SK-N-SH treated with all-trans-retinoic acid at 6 μM for 48 hours (cell line): Measurements from ENCODE around the gene FNBP1L.

Experiments
- ATAC-seq: fragments of 200-7000 bp; cut with Tn5 transposase; 3 replicates; pipeline ENCODE4 v1.9.1; 2020; ENCODE audit warnings: mild to moderate bottlenecking, moderate library complexity
- ARNTL ChIP-seq: fragments of 450-650 bp; formaldehyde crosslinking; IDR thresholded peaks from 2 replicates; pipeline ENCODE4 v1.5.0; 2020; ENCODE audit warnings: low read depth, mild to moderate bottlenecking, moderate library complexity, borderline replicate concordance
- BACH2 ChIP-seq: fragments of 250-450 bp; sonication (Bioruptor Pico); IDR thresholded peaks from 2 replicates; pipeline ENCODE4 v1.9.0; 2021; ENCODE audit warnings: mild to moderate bottlenecking, borderline replicate concordance
- CSDC2 ChIP-seq: fragments of 250-450 bp; sonication (Bioruptor Pico); IDR thresholded peaks from 2 replicates; pipeline ENCODE4 v1.5.0; 2020; ENCODE audit warnings: mild to moderate bottlenecking, moderate library complexity
- ESRRG ChIP-seq: fragments of 250-450 bp; sonication (Bioruptor Pico); IDR thresholded peaks from 2 replicates; pipeline ENCODE4 v1.6.1; 2021; ENCODE audit warnings: mild to moderate bottlenecking
- GLIS3 ChIP-seq: fragments of 250-450 bp; sonication (Bioruptor Pico); IDR thresholded peaks from 2 replicates; pipeline ENCODE4 v1.5.0; 2020; ENCODE audit warnings: mild to moderate bottlenecking, moderate library complexity
- ISL1 ChIP-seq: fragments of 250-450 bp; sonication (Bioruptor Pico); IDR thresholded peaks from 2 replicates; pipeline ENCODE4 v2.1.2; 2022; ENCODE audit warnings: mild to moderate bottlenecking, moderate library complexity
- OSR1 ChIP-seq: fragments of 250-450 bp; sonication (Bioruptor Pico); IDR thresholded peaks from 2 replicates; pipeline ENCODE4 v1.8.0; 2022; ENCODE audit warnings: moderate library complexity, mild to moderate bottlenecking, inconsistent platforms
- POU6F1 ChIP-seq: fragments of 250-450 bp; sonication (Bioruptor Pico); IDR thresholded peaks from 2 replicates; pipeline ENCODE4 v1.8.0; 2021; ENCODE audit warnings: low read depth, mild to moderate bottlenecking, moderate library complexity, borderline replicate concordance
- PPARA ChIP-seq: fragments of 250-450 bp; sonication (Bioruptor Pico); IDR thresholded peaks from 2 replicates; pipeline ENCODE4 v1.5.0; 2020; ENCODE audit warnings: mild to moderate bottlenecking, borderline replicate concordance
- RARB ChIP-seq: fragments of 250-450 bp; sonication (Bioruptor Pico); IDR thresholded peaks from 2 replicates; pipeline ENCODE4 v1.8.0; 2021; ENCODE audit warnings: mild to moderate bottlenecking, moderate library complexity
- SNAI2 ChIP-seq: fragments of 250-450 bp; sonication (Bioruptor Pico); IDR thresholded peaks from 2 replicates; pipeline ENCODE4 v1.5.0; 2020; ENCODE audit warnings: mild to moderate bottlenecking, moderate library complexity
- TCF4 ChIP-seq: fragments of 250-450 bp; sonication (Bioruptor Pico); IDR thresholded peaks from 2 replicates; pipeline ENCODE4 v1.8.0; 2021; ENCODE audit warnings: mild to moderate bottlenecking, moderate library complexity, borderline replicate concordance
- TOX ChIP-seq: fragments of 250-450 bp; sonication (Bioruptor Pico); IDR thresholded peaks from 2 replicates; pipeline ENCODE4 v1.8.0; 2021; ENCODE audit warnings: mild to moderate bottlenecking, moderate library complexity, borderline replicate concordance
- ZC3H10 ChIP-seq: fragments of 250-450 bp; sonication (Bioruptor Pico); IDR thresholded peaks from 2 replicates; pipeline ENCODE4 v1.5.1; 2021; ENCODE audit warnings: mild to moderate bottlenecking, moderate library complexity
- ZFP3 ChIP-seq: fragments of 250-450 bp; sonication (Bioruptor Pico); IDR thresholded peaks from 2 replicates; pipeline ENCODE4 v1.5.0; 2020; ENCODE audit warnings: mild to moderate bottlenecking, moderate library complexity
- ZFP30 ChIP-seq: fragments of 450-650 bp; formaldehyde crosslinking; IDR thresholded peaks from 2 replicates; pipeline ENCODE4 v1.5.0; 2022; ENCODE audit warnings: mild to moderate bottlenecking, moderate library complexity
- ZNF565 ChIP-seq: fragments of 450-650 bp; formaldehyde crosslinking; conservative IDR thresholded peaks from 2 replicates; pipeline ENCODE4 v1.5.0; 2020; ENCODE audit warnings: low read depth, mild to moderate bottlenecking, moderate library complexity
- ZNF70 ChIP-seq: fragments of 450-650 bp; formaldehyde crosslinking; IDR thresholded peaks from 2 replicates; pipeline ENCODE4 v1.5.0; 2020; ENCODE audit warnings: mild to moderate bottlenecking, moderate library complexity
- ZNF8 ChIP-seq: fragments of 450-650 bp; formaldehyde crosslinking; IDR thresholded peaks from 2 replicates; pipeline ENCODE4 v1.5.0; 2020; ENCODE audit warnings: mild to moderate bottlenecking, moderate library complexity
- TF ChIP-seq, protein P1 (sequence below): fragments of 250-450 bp; sonication (Bioruptor Pico); IDR thresholded peaks from 2 replicates; pipeline ENCODE4 v1.5.0; 2020; ENCODE audit warnings: mild to moderate bottlenecking, moderate library complexity
- TF ChIP-seq, protein P2 (sequence below): fragments of 250-450 bp; sonication (Bioruptor Pico); IDR thresholded peaks from 2 replicates; pipeline ENCODE4 v1.8.0; 2020; ENCODE audit warnings: mild to moderate bottlenecking, moderate library complexity, borderline replicate concordance
- TF ChIP-seq, protein P3 (sequence below): fragments of 250-450 bp; sonication (Bioruptor Pico); IDR thresholded peaks from 2 replicates; pipeline ENCODE4 v1.5.1; 2020; ENCODE audit warnings: low read depth, mild to moderate bottlenecking, moderate library complexity
- TF ChIP-seq, protein P4 (sequence below): fragments of 250-450 bp; sonication (Bioruptor Pico); IDR thresholded peaks from 2 replicates; pipeline ENCODE4 v1.5.1; 2021; ENCODE audit warnings: mild to moderate bottlenecking, moderate library complexity

The FNBP1L gene

DNA sequence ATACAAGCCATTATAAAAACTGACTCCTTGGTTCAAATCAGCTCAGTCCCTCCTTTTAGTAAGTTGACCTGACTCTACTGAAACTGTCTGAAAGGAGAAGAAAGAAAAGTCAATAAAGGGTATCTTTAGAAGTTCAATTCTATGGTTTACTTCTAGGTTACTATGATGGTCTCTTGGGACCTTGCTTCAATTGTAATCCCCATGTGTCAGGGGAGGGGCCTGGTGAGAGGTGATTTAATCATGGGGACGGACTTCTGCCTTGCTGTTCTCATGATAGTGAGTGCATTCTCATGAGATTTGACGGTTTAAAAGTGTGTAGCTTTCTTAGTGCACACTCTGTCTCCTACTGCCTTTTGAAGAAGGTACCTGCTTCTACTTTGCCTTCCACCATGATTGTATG, 31.7 kb upstream of the FNBP1L start:
- TF ChIP-seq SNAI2 (no peak), GLIS3 (CRISPR knock-in tag) (no peak)
- TF ChIP-seq, protein P1, sequence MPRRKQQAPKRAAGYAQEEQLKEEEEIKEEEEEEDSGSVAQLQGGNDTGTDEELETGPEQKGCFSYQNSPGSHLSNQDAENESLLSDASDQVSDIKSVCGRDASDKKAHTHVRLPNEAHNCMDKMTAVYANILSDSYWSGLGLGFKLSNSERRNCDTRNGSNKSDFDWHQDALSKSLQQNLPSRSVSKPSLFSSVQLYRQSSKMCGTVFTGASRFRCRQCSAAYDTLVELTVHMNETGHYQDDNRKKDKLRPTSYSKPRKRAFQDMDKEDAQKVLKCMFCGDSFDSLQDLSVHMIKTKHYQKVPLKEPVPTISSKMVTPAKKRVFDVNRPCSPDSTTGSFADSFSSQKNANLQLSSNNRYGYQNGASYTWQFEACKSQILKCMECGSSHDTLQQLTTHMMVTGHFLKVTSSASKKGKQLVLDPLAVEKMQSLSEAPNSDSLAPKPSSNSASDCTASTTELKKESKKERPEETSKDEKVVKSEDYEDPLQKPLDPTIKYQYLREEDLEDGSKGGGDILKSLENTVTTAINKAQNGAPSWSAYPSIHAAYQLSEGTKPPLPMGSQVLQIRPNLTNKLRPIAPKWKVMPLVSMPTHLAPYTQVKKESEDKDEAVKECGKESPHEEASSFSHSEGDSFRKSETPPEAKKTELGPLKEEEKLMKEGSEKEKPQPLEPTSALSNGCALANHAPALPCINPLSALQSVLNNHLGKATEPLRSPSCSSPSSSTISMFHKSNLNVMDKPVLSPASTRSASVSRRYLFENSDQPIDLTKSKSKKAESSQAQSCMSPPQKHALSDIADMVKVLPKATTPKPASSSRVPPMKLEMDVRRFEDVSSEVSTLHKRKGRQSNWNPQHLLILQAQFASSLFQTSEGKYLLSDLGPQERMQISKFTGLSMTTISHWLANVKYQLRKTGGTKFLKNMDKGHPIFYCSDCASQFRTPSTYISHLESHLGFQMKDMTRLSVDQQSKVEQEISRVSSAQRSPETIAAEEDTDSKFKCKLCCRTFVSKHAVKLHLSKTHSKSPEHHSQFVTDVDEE, result no peak
- no peak for ATAC-seq

GRCh38 chr1:93419344-93419743, 28.6 kb upstream of the FNBP1L start:
- ATAC-seq, result no peak
- no peak for TF ChIP-seq ISL1 (CRISPR knock-in tag)
- TF ChIP-seq PPARA (CRISPR knock-in tag), result no peak
- TF ChIP-seq GLIS3 (CRISPR knock-in tag), result no peak
- TF ChIP-seq ZNF8 (CRISPR knock-in tag), result no peak
- TF ChIP-seq ZC3H10 (CRISPR knock-in tag), result no peak
- no peak for TF ChIP-seq ARNTL (CRISPR knock-in tag)
- TF ChIP-seq, protein P1, result no peak
- TF ChIP-seq, protein P2, sequence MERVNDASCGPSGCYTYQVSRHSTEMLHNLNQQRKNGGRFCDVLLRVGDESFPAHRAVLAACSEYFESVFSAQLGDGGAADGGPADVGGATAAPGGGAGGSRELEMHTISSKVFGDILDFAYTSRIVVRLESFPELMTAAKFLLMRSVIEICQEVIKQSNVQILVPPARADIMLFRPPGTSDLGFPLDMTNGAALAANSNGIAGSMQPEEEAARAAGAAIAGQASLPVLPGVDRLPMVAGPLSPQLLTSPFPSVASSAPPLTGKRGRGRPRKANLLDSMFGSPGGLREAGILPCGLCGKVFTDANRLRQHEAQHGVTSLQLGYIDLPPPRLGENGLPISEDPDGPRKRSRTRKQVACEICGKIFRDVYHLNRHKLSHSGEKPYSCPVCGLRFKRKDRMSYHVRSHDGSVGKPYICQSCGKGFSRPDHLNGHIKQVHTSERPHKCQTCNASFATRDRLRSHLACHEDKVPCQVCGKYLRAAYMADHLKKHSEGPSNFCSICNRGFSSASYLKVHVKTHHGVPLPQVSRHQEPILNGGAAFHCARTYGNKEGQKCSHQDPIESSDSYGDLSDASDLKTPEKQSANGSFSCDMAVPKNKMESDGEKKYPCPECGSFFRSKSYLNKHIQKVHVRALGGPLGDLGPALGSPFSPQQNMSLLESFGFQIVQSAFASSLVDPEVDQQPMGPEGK, result no peak
- no peak for TF ChIP-seq ESRRG (CRISPR knock-in tag)
- no peak for TF ChIP-seq TCF4 (CRISPR knock-in tag)
- no peak for TF ChIP-seq TOX (CRISPR knock-in tag)
- TF ChIP-seq, protein P3, sequence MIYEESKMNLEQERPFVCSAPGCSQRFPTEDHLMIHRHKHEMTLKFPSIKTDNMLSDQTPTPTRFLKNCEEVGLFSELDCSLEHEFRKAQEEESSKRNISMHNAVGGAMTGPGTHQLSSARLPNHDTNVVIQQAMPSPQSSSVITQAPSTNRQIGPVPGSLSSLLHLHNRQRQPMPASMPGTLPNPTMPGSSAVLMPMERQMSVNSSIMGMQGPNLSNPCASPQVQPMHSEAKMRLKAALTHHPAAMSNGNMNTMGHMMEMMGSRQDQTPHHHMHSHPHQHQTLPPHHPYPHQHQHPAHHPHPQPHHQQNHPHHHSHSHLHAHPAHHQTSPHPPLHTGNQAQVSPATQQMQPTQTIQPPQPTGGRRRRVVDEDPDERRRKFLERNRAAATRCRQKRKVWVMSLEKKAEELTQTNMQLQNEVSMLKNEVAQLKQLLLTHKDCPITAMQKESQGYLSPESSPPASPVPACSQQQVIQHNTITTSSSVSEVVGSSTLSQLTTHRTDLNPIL (CRISPR knock-in tag), result no peak
- no peak for TF ChIP-seq ZNF70 (CRISPR knock-in tag)
- TF ChIP-seq RARB, result no peak
- TF ChIP-seq SNAI2, result no peak
- TF ChIP-seq BACH2, result no peak

- ATAC-seq, result no peak
- TF ChIP-seq ZNF70 (CRISPR knock-in tag), result no peak
- TF ChIP-seq GLIS3 (CRISPR knock-in tag), result no peak
- TF ChIP-seq OSR1 (CRISPR knock-in tag), result no peak
- TF ChIP-seq CSDC2 (CRISPR knock-in tag), result no peak
- no peak for TF ChIP-seq POU6F1 (CRISPR knock-in tag)
- no peak for TF ChIP-seq BACH2
- no peak for TF ChIP-seq ISL1 (CRISPR knock-in tag)
- TF ChIP-seq TOX (CRISPR knock-in tag), result no peak
- TF ChIP-seq ZNF8 (CRISPR knock-in tag), result no peak
- TF ChIP-seq TCF4 (CRISPR knock-in tag), result no peak
- TF ChIP-seq, protein P3 (CRISPR knock-in tag), result no peak
- no peak for TF ChIP-seq RARB
- TF ChIP-seq, protein P2, result no peak
- TF ChIP-seq, protein P4, sequence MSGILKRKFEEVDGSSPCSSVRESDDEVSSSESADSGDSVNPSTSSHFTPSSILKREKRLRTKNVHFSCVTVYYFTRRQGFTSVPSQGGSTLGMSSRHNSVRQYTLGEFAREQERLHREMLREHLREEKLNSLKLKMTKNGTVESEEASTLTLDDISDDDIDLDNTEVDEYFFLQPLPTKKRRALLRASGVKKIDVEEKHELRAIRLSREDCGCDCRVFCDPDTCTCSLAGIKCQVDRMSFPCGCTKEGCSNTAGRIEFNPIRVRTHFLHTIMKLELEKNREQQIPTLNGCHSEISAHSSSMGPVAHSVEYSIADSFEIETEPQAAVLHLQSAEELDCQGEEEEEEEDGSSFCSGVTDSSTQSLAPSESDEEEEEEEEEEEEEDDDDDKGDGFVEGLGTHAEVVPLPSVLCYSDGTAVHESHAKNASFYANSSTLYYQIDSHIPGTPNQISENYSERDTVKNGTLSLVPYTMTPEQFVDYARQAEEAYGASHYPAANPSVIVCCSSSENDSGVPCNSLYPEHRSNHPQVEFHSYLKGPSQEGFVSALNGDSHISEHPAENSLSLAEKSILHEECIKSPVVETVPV, result no peak
- no peak for TF ChIP-seq ZFP30 (CRISPR knock-in tag)
- TF ChIP-seq ZC3H10 (CRISPR knock-in tag), result no peak
- TF ChIP-seq ZNF565 (CRISPR knock-in tag), result no peak
- no peak for TF ChIP-seq ZFP3
- no peak for TF ChIP-seq SNAI2
Observed at GRCh38 chr1:93420400-93420799, 27.5 kb upstream of the FNBP1L start.
